ENCODE measurements around the gene BCAS3.
"Not testable (repeated sequence)": the region's sequence is repeated elsewhere in the genome, so short reads cannot be mapped to it uniquely, and the experiment has no call there.

Gene BCAS3

GRCh38 chr17:60971515-60972369, 294.1 kb downstream of the BCAS3 start:
- H3K4me1 Mint-ChIP-seq: no peaks in the 10 kb centered on the region
- H3K9me3 Mint-ChIP-seq: no peaks in the 10 kb centered on the region
- no peaks in the 10 kb centered on the region for H3K36me3 Mint-ChIP-seq
- no peak overlapping the region for H3K4me3 Mint-ChIP-seq
- no peak overlapping the region for H3K27ac Mint-ChIP-seq
- DNase-seq (ENCODE audit: low spot score in 2 of 2) (peak; percentile 4 to 52), ATAC-seq (peak; percentile 64)

- H3K4me3 Mint-ChIP-seq; DNase-seq (ENCODE audit: low spot score in 2 of 2); ATAC-seq; H3K4me1 Mint-ChIP-seq; H3K36me3 Mint-ChIP-seq; H3K27ac Mint-ChIP-seq; H3K9me3 Mint-ChIP-seq: not testable (repeated sequence)
Observed at GRCh38 chr17:60976861-60977260, 299.2 kb downstream of the BCAS3 start.

DNA sequence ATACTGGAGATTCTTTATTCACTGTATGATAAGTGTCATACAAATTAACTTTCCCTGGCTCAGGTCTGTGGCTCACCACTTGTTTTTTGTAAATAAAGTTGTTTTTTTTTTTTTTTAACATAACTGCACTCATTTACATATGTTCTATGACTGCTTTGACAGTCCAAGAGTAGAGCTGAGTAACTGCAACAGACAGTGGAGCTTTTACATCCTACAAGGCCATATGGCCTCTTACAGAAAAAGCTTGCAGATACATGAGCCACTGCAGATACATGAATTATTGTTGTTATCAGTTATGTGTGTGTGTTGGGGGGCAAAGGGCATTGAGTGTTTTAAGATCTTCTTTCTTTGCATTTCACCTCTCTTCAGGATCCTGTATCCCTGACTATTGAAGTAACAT, 311.7 kb downstream of the BCAS3 start:
- no peaks in the 10 kb centered on the region for H3K4me1 Mint-ChIP-seq
- no peaks in the 10 kb centered on the region for H3K36me3 Mint-ChIP-seq
- H3K9me3 Mint-ChIP-seq: no peaks in the 10 kb centered on the region
- H3K27ac Mint-ChIP-seq: no peak overlapping the region
- ATAC-seq (no peak), DNase-seq (ENCODE audit: low spot score in 2 of 2) (no peak)
- H3K4me3 Mint-ChIP-seq: no peak overlapping the region

DNA sequence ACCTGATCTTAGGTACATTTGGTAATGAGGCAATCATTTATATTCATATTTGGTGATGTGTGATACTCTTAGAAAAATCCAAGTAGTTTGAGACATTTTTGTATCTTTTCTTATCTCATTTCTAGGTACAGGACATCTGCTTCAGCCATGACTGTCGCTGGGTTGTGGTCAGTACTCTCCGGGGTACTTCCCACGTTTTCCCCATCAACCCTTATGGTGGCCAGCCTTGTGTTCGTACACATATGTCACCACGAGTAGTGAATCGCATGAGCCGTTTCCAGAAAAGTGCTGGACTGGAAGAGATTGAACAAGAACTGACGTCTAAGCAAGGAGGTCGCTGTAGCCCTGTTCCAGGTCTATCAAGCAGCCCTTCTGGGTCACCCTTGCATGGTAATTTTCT, 312.2 kb downstream of the BCAS3 start:
- H3K4me1 Mint-ChIP-seq: no peaks in the 10 kb centered on the region
- no peak for DNase-seq (ENCODE audit: low spot score in 2 of 2)
- no peak for ATAC-seq
- no peak overlapping the region for H3K4me3 Mint-ChIP-seq
- no peak overlapping the region for H3K27ac Mint-ChIP-seq
- no peaks in the 10 kb centered on the region for H3K9me3 Mint-ChIP-seq
- H3K36me3 Mint-ChIP-seq: no peaks in the 10 kb centered on the region

DNA sequence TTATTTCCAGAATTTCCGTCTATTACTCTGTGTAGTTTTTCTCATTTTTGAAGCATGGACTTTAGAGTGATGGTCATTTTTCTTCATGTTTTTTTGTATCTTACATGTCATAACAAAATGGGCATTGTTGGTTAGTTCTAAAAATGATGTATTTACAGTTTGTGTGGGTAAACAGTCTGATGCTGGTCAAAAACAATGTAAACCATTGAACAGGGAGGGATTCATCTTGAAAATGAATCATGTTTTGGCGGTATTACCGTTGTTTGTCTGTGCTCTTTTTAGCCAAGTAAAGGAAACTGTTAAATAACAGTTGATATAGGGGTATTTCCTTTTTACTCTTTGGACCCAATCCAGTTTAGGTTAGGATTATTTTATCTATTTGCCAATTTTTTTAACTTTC, 315.8 kb downstream of the BCAS3 start:
- ATAC-seq: no peak
- H3K9me3 Mint-ChIP-seq: no peaks in the 10 kb centered on the region

DNA sequence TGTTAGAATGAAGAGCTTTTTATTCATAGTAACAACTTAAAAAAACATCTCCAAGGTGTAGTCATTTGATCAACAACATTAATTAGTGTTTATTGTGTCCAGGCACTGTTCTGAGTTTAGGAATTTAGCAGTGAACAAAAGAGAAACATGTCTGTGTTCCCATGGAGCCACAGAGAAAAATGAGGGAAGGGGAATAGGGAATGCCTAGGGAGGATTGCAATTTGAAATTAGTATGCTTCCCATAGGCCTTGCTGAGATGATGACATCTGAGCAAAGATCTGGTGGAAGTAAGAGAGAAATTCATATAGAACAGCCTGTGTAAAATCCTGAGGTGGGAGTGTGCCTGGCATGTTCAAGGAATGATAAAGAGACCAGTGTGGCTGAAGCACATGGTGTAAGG, 318.0 kb downstream of the BCAS3 start:
- ATAC-seq: no peak

More for the DNA sequence above, 315.8 kb downstream of the BCAS3 start:
- no peak for DNase-seq (ENCODE audit: low spot score in 2 of 2)
- Mint-ChIP-seq H3K27ac (no peak overlapping the region), H3K4me1 (no peaks in the 10 kb centered on the region), H3K36me3 (no peaks in the 10 kb centered on the region), H3K4me3 (no peak overlapping the region)

DNA sequence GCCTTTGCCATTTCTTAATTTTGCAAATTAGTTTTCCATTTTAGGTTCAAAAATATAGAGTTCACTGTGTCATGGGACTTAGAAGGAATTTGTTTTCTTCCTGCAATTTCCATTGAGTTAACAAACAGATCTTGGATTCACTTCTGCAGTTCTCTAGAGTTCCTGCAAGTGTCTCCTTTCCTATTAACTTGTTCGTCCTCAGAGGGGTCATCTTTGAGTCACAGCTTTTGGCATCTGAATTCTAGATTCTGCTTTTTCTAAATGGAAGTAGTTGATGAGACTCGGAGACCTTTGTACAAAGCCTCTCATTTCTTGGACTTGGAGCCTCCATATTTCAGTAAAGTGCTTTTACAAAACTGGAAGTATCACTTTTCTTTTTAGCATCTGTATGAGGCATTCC, 323.3 kb downstream of the BCAS3 start:
- Mint-ChIP-seq H3K27ac (no peak overlapping the region), H3K36me3 (no peaks in the 10 kb centered on the region), H3K4me3 (no peak overlapping the region), H3K9me3 (no peaks in the 10 kb centered on the region), H3K4me1 (no peaks in the 10 kb centered on the region)
- ATAC-seq (no peak), DNase-seq (ENCODE audit: low spot score in 2 of 2) (no peak)

More for the DNA sequence above, 318.0 kb downstream of the BCAS3 start:
- H3K36me3 Mint-ChIP-seq: no peaks in the 10 kb centered on the region
- no peak overlapping the region for H3K27ac Mint-ChIP-seq
- H3K4me3 Mint-ChIP-seq: no peak overlapping the region
- H3K4me1 Mint-ChIP-seq: no peaks in the 10 kb centered on the region
- H3K9me3 Mint-ChIP-seq: no peaks in the 10 kb centered on the region
- no peak for DNase-seq (ENCODE audit: low spot score in 2 of 2)

- H3K4me1 Mint-ChIP-seq: no peaks in the 10 kb centered on the region
- H3K4me3 Mint-ChIP-seq: no peak overlapping the region
- H3K27ac Mint-ChIP-seq: no peak overlapping the region
- H3K36me3 Mint-ChIP-seq: no peaks in the 10 kb centered on the region
- DNase-seq (ENCODE audit: low spot score in 2 of 2) (no peak), ATAC-seq (no peak)
- no peaks in the 10 kb centered on the region for H3K9me3 Mint-ChIP-seq
Observed at GRCh38 chr17:61002316-61002736, 324.7 kb downstream of the BCAS3 start.

DNA sequence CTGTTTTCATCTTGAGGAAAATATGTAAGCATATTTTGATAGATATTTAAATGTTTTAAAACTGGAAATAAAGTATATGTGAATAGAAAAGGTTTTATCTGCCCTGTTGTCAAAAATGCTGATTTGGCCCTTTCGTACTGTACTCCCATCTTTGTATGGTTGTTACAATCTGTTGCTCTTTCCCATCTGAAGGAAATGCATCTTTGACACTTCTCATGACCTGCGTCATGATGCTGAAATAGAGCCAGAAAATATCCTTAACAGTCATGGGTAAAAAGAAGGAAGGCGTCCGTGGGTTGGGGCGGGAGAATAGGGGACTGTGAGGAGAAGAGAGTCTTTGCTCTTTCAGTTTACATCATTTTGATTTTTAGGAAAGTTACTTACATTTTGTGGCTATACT, 327.7 kb downstream of the BCAS3 start:
- no peak overlapping the region for H3K4me3 Mint-ChIP-seq
- H3K9me3 Mint-ChIP-seq: no peaks in the 10 kb centered on the region
- DNase-seq (ENCODE audit: low spot score in 2 of 2) (no peak), ATAC-seq (no peak)
- no peak overlapping the region for H3K27ac Mint-ChIP-seq
- H3K36me3 Mint-ChIP-seq: no peaks in the 10 kb centered on the region
- H3K4me1 Mint-ChIP-seq: no peaks in the 10 kb centered on the region

DNA sequence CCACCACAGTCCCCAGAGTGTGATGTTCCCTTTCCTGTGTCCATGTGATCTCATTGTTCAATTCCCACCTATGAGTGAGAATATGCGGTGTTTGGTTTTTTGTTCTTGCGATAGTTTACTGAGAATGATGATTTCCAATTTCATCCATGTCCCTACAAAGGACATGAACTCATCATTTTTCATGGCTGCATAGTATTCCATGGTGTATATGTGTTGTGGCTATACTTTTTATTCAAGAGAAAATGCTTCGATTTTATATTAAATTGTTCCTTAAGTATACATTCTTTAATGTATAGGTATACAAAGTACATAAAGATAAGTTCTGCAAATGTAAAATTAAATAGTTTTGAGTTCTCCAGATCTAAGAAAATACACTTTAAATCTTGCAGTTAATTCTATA, 328.3 kb downstream of the BCAS3 start:
- ATAC-seq; H3K9me3 Mint-ChIP-seq; H3K4me1 Mint-ChIP-seq; DNase-seq (ENCODE audit: low spot score in 2 of 2); H3K27ac Mint-ChIP-seq; H3K4me3 Mint-ChIP-seq; H3K36me3 Mint-ChIP-seq: not testable (repeated sequence)

- Mint-ChIP-seq H3K4me3 (no peak overlapping the region), H3K4me1 (no peaks in the 10 kb centered on the region), H3K9me3 (no peaks in the 10 kb centered on the region), H3K27ac (no peak overlapping the region), H3K36me3 (no peaks in the 10 kb centered on the region)
- ATAC-seq: no peak
- DNase-seq (ENCODE audit: low spot score in 2 of 2): no peak
Observed at GRCh38 chr17:61007980-61008379, 330.3 kb downstream of the BCAS3 start.

GRCh38 chr17:61009663-61010062, 332.0 kb downstream of the BCAS3 start:
- H3K9me3 Mint-ChIP-seq: no peaks in the 10 kb centered on the region
- DNase-seq (ENCODE audit: low spot score in 2 of 2): no peak
- ATAC-seq: no peak
- no peak overlapping the region for H3K27ac Mint-ChIP-seq
- no peak overlapping the region for H3K4me3 Mint-ChIP-seq
- H3K36me3 Mint-ChIP-seq: no peaks in the 10 kb centered on the region
- no peaks in the 10 kb centered on the region for H3K4me1 Mint-ChIP-seq

- Mint-ChIP-seq H3K4me1 (no peaks in the 10 kb centered on the region), H3K27ac (no peak overlapping the region), H3K36me3 (no peaks in the 10 kb centered on the region), H3K9me3 (no peaks in the 10 kb centered on the region), H3K4me3 (no peak overlapping the region)
- ATAC-seq: no peak
- DNase-seq (ENCODE audit: low spot score in 2 of 2): no peak
Observed at GRCh38 chr17:61010661-61011170, 333.1 kb downstream of the BCAS3 start.

DNA sequence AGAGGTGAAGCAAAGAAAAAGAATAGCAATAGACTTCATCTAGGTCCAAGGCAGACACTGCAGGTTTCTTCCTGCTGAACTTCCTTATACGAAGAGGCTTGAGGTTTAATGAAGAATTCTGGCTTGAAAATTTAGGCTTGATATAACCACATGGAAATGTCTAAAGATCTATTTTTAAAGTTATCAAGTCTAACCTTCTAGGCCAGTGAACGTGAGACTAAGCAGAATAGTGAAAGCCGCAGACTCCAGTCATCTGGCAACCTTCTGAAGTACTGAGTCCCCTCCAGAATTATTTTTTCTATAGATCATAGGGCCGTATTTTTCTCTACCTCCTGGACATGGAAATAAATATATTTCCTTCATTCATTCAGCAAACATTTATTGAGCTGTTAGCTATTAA, 333.6 kb downstream of the BCAS3 start:
- Mint-ChIP-seq H3K27ac (no peak overlapping the region), H3K36me3 (no peaks in the 10 kb centered on the region)

DNA sequence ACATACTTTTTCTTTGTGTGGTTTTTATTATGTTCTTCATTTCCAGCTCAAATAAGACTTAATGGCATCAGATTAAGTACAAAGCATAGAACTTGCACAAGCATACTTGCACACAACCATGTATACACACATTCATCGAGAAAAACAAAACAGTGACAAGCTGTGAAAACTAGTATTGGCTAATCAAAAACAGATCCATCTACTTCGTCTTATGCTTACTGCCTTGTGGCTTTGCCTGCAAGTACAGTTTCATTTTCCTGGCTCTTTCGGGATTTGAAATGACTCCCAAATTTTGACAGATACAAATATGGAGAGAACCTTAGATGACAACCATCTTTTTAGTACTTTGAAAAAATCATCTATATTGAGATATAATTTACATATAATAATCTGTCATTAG, 338.3 kb downstream of the BCAS3 start:
- ATAC-seq (no peak), DNase-seq (ENCODE audit: low spot score in 2 of 2) (no peak)
- no peaks in the 10 kb centered on the region for H3K36me3 Mint-ChIP-seq
- H3K4me3 Mint-ChIP-seq: no peak overlapping the region
- no peaks in the 10 kb centered on the region for H3K9me3 Mint-ChIP-seq
- H3K4me1 Mint-ChIP-seq: no peaks in the 10 kb centered on the region
- H3K27ac Mint-ChIP-seq: no peak overlapping the region

More for the DNA sequence above, 333.6 kb downstream of the BCAS3 start:
- no peak for ATAC-seq
- Mint-ChIP-seq H3K4me1 (no peaks in the 10 kb centered on the region), H3K9me3 (no peaks in the 10 kb centered on the region), H3K4me3 (no peak overlapping the region)
- DNase-seq (ENCODE audit: low spot score in 2 of 2): no peak

GRCh38 chr17:61017317-61018006, 339.8 kb downstream of the BCAS3 start:
- no peak overlapping the region for H3K4me3 Mint-ChIP-seq
- H3K9me3 Mint-ChIP-seq: no peaks in the 10 kb centered on the region
- no peak for DNase-seq (ENCODE audit: low spot score in 2 of 2)
- H3K27ac Mint-ChIP-seq: no peak overlapping the region
- H3K36me3 Mint-ChIP-seq: no peaks in the 10 kb centered on the region
- no peak for ATAC-seq
- H3K4me1 Mint-ChIP-seq: no peaks in the 10 kb centered on the region

Measured in stimulated activated effector memory CD8-positive, alpha-beta T cell treated with anti-CD3 and anti-CD28 coated beads, Interleukin-12 subunit alpha, Interleukin-12 subunit beta, amount 100 ng/mL, for 72 hours (primary cell).